Thyroid gland (tissue), 4 donors: Measurements from ENCODE around the gene LOXL4.

Source experiments
- POLR2A ChIP-seq, 2 donors: fragments of 450-650 bp; IDR thresholded peaks; one replicate each; pipeline ENCODE4 v1.6.1; 2017; ENCODE audit warnings: antibody characterized with exemption in 2 of 2, mild to moderate bottlenecking in 2 of 2, moderate library complexity in 1 of 2
- TF ChIP-seq, protein P1 (sequence below), 6 experiments: fragments of 200-600 bp in 3 of 6; fragments of 450-650 bp in 3 of 6; sonication (generic) in 3 of 6; IDR thresholded peaks; one replicate each; pipeline ENCODE4 v1.5.1; 2016 to 2019; ENCODE audit warnings: antibody characterized with exemption in 6 of 6, mild to moderate bottlenecking in 2 of 6, inconsistent platforms in 1 of 6, moderate library complexity in 1 of 6

DNA sequence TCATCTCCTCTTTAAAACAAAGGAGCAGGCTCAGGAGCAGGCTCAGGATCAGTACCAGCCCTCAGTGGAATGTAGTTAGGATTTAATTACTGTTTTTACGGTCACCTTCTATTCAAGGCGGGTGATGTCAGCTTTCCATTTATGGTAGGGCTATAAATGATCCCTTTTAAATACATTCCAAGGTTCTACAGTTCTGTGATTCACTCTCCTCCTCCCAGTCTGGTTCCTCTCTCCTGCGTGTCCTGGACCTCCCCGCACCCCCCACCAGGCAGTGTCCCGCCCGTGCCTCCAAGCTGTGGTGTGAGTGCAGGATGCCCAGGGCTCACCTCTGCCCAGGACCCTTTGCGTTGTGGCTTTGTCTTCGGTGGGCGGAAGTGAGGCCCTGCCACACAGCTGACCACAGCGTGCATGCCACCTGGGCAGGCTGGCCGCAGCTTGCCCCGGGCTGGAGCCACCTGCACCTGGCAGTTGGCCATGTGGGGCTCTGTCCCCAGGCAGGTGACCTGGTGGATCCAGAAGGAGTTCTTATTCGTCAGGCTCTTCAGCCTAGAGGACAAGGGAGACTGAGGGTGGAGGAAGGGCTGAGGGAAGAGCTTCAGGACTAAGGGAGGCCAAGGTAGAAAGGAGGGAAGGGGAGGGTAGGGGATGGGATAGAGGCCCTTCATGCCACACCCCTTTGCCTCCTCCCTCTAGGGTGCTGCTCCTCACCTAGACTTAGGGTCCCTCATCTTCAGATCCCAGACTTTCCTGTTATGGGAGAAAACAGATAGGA is 9.1 kb downstream of the LOXL4 start:
- TF ChIP-seq, protein P1, sequence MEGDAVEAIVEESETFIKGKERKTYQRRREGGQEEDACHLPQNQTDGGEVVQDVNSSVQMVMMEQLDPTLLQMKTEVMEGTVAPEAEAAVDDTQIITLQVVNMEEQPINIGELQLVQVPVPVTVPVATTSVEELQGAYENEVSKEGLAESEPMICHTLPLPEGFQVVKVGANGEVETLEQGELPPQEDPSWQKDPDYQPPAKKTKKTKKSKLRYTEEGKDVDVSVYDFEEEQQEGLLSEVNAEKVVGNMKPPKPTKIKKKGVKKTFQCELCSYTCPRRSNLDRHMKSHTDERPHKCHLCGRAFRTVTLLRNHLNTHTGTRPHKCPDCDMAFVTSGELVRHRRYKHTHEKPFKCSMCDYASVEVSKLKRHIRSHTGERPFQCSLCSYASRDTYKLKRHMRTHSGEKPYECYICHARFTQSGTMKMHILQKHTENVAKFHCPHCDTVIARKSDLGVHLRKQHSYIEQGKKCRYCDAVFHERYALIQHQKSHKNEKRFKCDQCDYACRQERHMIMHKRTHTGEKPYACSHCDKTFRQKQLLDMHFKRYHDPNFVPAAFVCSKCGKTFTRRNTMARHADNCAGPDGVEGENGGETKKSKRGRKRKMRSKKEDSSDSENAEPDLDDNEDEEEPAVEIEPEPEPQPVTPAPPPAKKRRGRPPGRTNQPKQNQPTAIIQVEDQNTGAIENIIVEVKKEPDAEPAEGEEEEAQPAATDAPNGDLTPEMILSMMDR (IDR thresholded peaks at IDR 0.05) = no peak
- TF ChIP-seq POLR2A (IDR thresholded peaks at IDR 0.05) = no peak
